ENCODE data around the gene ZNF417. TPM values are rescaled to one million over a fixed set of nuclear protein-coding genes. Genes with fewer than 3 reads are reported as not detected.

The ZNF417 gene
- polyA plus RNA-seq, 2 of the 4 experiments (the other 2 are of a cell fraction), result 5.9 to 8.0 TPM

DNA sequence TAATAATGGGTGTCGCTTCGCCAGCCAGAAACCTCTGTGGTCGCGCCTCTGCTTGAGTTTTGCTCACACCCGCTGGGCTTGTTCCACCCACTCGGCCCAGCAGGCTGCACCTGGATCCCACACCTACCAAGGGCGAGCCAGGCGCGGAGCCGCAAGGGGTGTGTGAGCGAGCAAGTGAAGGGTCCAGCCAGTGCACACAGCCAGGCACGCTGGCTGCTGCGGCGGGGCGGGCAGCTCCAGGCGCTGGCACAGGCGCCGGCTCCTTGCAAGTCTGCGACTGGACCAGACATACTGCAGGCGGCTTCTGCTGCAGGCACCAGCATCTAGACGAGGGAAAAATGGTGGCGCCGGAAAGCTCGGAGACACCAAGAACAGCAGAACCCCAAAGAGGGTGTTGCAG is 32.9 kb upstream of the ZNF417 start (continued):
- no peak for TF ChIP-seq ELK1 (IDR thresholded peaks at IDR 0.05; ENCODE audit: low read depth, low read length)
- no peak for TF ChIP-seq BCL3 (IDR thresholded peaks at IDR 0.05)

GRCh38 chr19:57947419-57948134 is 31.2 kb upstream of the ZNF417 start, which contains the start of gene ZNF256:
Gene ZNF256 (minus strand): TSS chr19:57947706. CDS start chr19:57947474, 232 bp downstream.
- POLR2A ChIA-PET, result interaction anchor here (1.2 kb wide), 1 partner anchor 56 kb away, joined by 3 read pairs; no protein-coding TSS in a partner anchor
- Histone ChIP-seq H3K9me3 (peaks cover 98% of the 10 kb centered on the region), H3K4me1 (no peaks in the 10 kb centered on the region), H3K4me2 (peak within 1 kb of the TSS; percentile 62), H3K4me3 (peak within 1 kb of the TSS; percentile 58), H3K27ac (peak within 1 kb of the TSS; percentile 44 to 73; a peak in 4 of 6 replicates)
- CTCF ChIA-PET, result interaction anchor here (0.6 kb wide), 1 partner anchor 187 kb away, joined by 6 read pairs; no protein-coding TSS in a partner anchor
- peak; percentile 77 to 96 for ATAC-seq
- 52% methylated on average over 40 of the region's 54 CpGs for WGBS (ENCODE audit: missing lambda C conversion rate)
- peak; percentile 52 to 93 for DNase-seq (ENCODE audit: low read depth in 1 of 2, low spot score in 1 of 2)
- no peak for FAIRE-seq
- no peak for TF ChIP-seq SMC3 (IDR thresholded peaks at IDR 0.05)
- no peak for TF ChIP-seq REST (IDR thresholded peaks at IDR 0.05)
- no peak for TF ChIP-seq CBX8 (IDR thresholded peaks at IDR 0.05)
- TF ChIP-seq HEYL (CRISPR knock-in tag; IDR thresholded peaks at IDR 0.05), result no peak
- TF ChIP-seq ATOH8 (CRISPR knock-in tag; IDR thresholded peaks at IDR 0.05; ENCODE audit: low read depth), result no peak
- no peak for TF ChIP-seq RCOR1 (IDR thresholded peaks at IDR 0.05; ENCODE audit: low read depth, low read length)
- TF ChIP-seq JUN (IDR thresholded peaks at IDR 0.05), result no peak
- TF ChIP-seq, protein P1, sequence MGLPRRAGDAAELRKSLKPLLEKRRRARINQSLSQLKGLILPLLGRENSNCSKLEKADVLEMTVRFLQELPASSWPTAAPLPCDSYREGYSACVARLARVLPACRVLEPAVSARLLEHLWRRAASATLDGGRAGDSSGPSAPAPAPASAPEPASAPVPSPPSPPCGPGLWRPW (IDR thresholded peaks at IDR 0.05), result no peak
- no peak for TF ChIP-seq BHLHE40 (IDR thresholded peaks at IDR 0.05; ENCODE audit: low read depth, low read length)
- TF ChIP-seq PHF8 (IDR thresholded peaks at IDR 0.05; ENCODE audit: borderline replicate concordance, low read depth), result peak; percentile 23; the same call in 1 of the 2 replicates
- no peak for TF ChIP-seq FOXS1 (CRISPR knock-in tag; IDR thresholded peaks at IDR 0.05)
- 0 out of 2 replicates have a peak, but pooled peaks have one; percentile 34 for TF ChIP-seq E2F6 (IDR thresholded peaks at IDR 0.05; ENCODE audit: borderline replicate concordance, low read depth)
- no peak for TF ChIP-seq FOSB (CRISPR knock-in tag; IDR thresholded peaks at IDR 0.05)
- TF ChIP-seq CTCF (IDR thresholded peaks at IDR 0.05), result 0 out of 3 replicates have a peak, but pooled peaks have one; percentile 7
- TF ChIP-seq RARB (CRISPR knock-in tag; IDR thresholded peaks at IDR 0.05), result no peak
- TF ChIP-seq ELK1 (IDR thresholded peaks at IDR 0.05; ENCODE audit: low read depth, low read length), result no peak
- no peak for TF ChIP-seq MAFK (IDR thresholded peaks at IDR 0.05; ENCODE audit: partially characterized antibody)
- no peak for TF ChIP-seq HOXB5 (CRISPR knock-in tag; IDR thresholded peaks at IDR 0.05)
- TF ChIP-seq, protein P2, sequence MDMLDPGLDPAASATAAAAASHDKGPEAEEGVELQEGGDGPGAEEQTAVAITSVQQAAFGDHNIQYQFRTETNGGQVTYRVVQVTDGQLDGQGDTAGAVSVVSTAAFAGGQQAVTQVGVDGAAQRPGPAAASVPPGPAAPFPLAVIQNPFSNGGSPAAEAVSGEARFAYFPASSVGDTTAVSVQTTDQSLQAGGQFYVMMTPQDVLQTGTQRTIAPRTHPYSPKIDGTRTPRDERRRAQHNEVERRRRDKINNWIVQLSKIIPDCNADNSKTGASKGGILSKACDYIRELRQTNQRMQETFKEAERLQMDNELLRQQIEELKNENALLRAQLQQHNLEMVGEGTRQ (IDR thresholded peaks at IDR 0.05), result no peak
- TF ChIP-seq, protein P3, sequence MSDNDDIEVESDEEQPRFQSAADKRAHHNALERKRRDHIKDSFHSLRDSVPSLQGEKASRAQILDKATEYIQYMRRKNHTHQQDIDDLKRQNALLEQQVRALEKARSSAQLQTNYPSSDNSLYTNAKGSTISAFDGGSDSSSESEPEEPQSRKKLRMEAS (IDR thresholded peaks at IDR 0.05), result peak; percentile 43
- no peak for TF ChIP-seq MAZ (IDR thresholded peaks at IDR 0.05; ENCODE audit: borderline replicate concordance, low read depth, low read length)

All from A549 (cell line).